H1 (cell line): Measurements from ENCODE around the gene GPC6. TPM values are rescaled to one million over a fixed set of nuclear protein-coding genes. Genes with fewer than 3 reads are reported as not detected.

Experiments
- BACH1 ChIP-seq: IDR thresholded peaks from 2 replicates; pipeline ENCODE4 v1.6.1; 2012; ENCODE audit warnings: low read length, improper control_type of control experiment
- BCL11A ChIP-seq, 2 experiments: IDR thresholded peaks; one replicate each; pipeline ENCODE4 v1.6.1; 2011; ENCODE audit warnings: low read depth in 2 of 2, low read length in 2 of 2, mild to moderate bottlenecking in 2 of 2
- CTCF ChIP-seq, 3 experiments: IDR thresholded peaks; 1 replicate in 2 of 3; 2 replicates in 1 of 3; pipeline versions ENCODE4 v1.5.1 to v1.6.1; 2011; ENCODE audit warnings: low read length in 3 of 3, mild to moderate bottlenecking in 3 of 3, inconsistent platforms in 2 of 3, low read depth in 1 of 3, moderate library complexity in 1 of 3; ENCODE audit not compliant: insufficient read depth in 1 of 3; ENCODE audit errors: control extremely low read depth in 1 of 3
- EP300 ChIP-seq, 2 experiments: IDR thresholded peaks; 1 replicate in 1 of 2; 2 replicates in 1 of 2; pipeline ENCODE4 v1.6.1; 2011 to 2012; ENCODE audit warnings: low read depth in 2 of 2, low read length in 2 of 2, mild to moderate bottlenecking in 2 of 2, borderline replicate concordance in 1 of 2, inconsistent platforms in 1 of 2, moderate library complexity in 1 of 2
- HDAC2 ChIP-seq, 2 experiments: fragments of 300-600 bp in 1 of 2; sonication (generic) in 1 of 2; IDR thresholded peaks; 2 replicates each; pipeline ENCODE4 v1.6.1; 2011 to 2012; ENCODE audit warnings: low read depth in 2 of 2, low read length in 2 of 2, mild to moderate bottlenecking in 2 of 2, moderate library complexity in 2 of 2, borderline replicate concordance in 1 of 2, inconsistent platforms in 1 of 2
- HDAC6 ChIP-seq: IDR thresholded peaks from one replicate; pipeline ENCODE4 v1.7.1; 2012; ENCODE audit warnings: low read depth, mild to moderate bottlenecking, inconsistent platforms, low read length, moderate library complexity
- POU5F1 ChIP-seq: IDR thresholded peaks from 2 replicates; pipeline ENCODE4 v1.6.1; 2011; ENCODE audit warnings: low read depth, mild to moderate bottlenecking, low read length, moderate library complexity
- SIX5 ChIP-seq: IDR thresholded peaks from 2 replicates; pipeline ENCODE4 v1.6.1; 2011; ENCODE audit warnings: mild to moderate bottlenecking, low read depth, low read length
- SP2 ChIP-seq: IDR thresholded peaks from 2 replicates; pipeline ENCODE4 v1.6.1; 2012; ENCODE audit warnings: mild to moderate bottlenecking, low read length, inconsistent platforms
- TAF1 ChIP-seq: IDR thresholded peaks from 2 replicates; pipeline ENCODE4 v1.6.1; 2011; ENCODE audit warnings: mild to moderate bottlenecking, low read depth, low read length
- TAF7 ChIP-seq: optimal IDR thresholded peaks from 2 replicates; pipeline ENCODE3; 2011; ENCODE audit warnings: low read depth, mild to moderate bottlenecking, inconsistent platforms, low read length, moderate library complexity, borderline replicate concordance
- USF2 ChIP-seq: IDR thresholded peaks from 2 replicates; pipeline ENCODE4 v1.6.1; 2011; ENCODE audit warnings: low read length, improper control_type of control experiment
- polyA plus RNA-seq, 7 experiments: library from polyadenylated mRNA; depleted of rRNA in 3 of 7; stranded (reverse) in 5 of 7; unstranded in 2 of 7; fragments of >200 nt in 5 of 7; fragments of 200-250 nt in 2 of 7; gene quantifications; 1 replicate in 5 of 7; 2 replicates in 1 of 7; 4 replicates in 1 of 7; pipeline versions ENCODE4 v1.2.1 to v1.2.3, GENCODE V29; 2011 to 2013; ENCODE audit warnings: missing spikeins in 2 of 7, mixed read lengths in 2 of 7
- total RNA-seq: library from RNA; stranded (reverse); fragmentation: NEBNext Ultra II Directional; extraction: Animal tissue kit (Norgen Biotek cat#: 25700); gene quantifications from 2 replicates; pipeline ENCODE4 v1.2.1, GENCODE V29; 2021

Gene GPC6
- total and polyA plus RNA-seq, 2 of the 8 experiments (the other 6 are each of a cell fraction or from before 2014, with no cell fraction given), result 5.4 to 12.0 TPM

- TF ChIP-seq USF2 (no peak; the same call in 1 of the 2 replicates), BCL11A (IDR thresholded peaks at IDR 0.05; ENCODE audit: low read depth in 2 of 2, low read length in 2 of 2) (peak; percentile 19 to 89), HDAC2 (IDR thresholded peaks at IDR 0.05; ENCODE audit: borderline replicate concordance in 1 of 2, low read depth in 2 of 2, low read length in 2 of 2) (0 out of 4 replicates have a peak, but pooled peaks of 1 of the 2 experiments have one; percentile 49), POU5F1 (peak; percentile 99), SIX5 (no peak), BACH1 (no peak), TAF1 (no peak), CTCF (IDR thresholded peaks at IDR 0.05; ENCODE audit: control extremely low read depth in 1 of 3, insufficient read depth in 1 of 3, low read depth in 1 of 3, low read length in 3 of 3) (no peak), EP300 (IDR thresholded peaks at IDR 0.05; ENCODE audit: borderline replicate concordance in 1 of 2, low read depth in 2 of 2, low read length in 2 of 2) (peak in 1 of 2 experiments; percentile 65; a peak in 1 of 3 replicates), TAF7 (no peak), SP2 (0 out of 2 replicates have a peak, but pooled peaks have one; percentile 6), HDAC6 (no peak)
These were observed 917.2 kb downstream of the GPC6 start (continued) for GRCh38 chr13:94143624-94144350.
